SHP77 (cell line): ENCODE results near the gene FAM193B.
A peak's percentile ranks its signal among the peaks of the same experiment; 100 is the strongest.
"Not testable (repeated sequence)": the region's sequence is repeated elsewhere in the genome, so short reads cannot be mapped to it uniquely, and the experiment has no call there.

Experiments
- DNase-seq, 2 experiments: peaks; one replicate each; lab custom pipeline; 2025; lab: John Stamatoyannopoulos, UW

The FAM193B gene

GRCh38 chr5:177486256-177486655, 68.1 kb downstream of the FAM193B start:
- no peak for DNase-seq

DNA sequence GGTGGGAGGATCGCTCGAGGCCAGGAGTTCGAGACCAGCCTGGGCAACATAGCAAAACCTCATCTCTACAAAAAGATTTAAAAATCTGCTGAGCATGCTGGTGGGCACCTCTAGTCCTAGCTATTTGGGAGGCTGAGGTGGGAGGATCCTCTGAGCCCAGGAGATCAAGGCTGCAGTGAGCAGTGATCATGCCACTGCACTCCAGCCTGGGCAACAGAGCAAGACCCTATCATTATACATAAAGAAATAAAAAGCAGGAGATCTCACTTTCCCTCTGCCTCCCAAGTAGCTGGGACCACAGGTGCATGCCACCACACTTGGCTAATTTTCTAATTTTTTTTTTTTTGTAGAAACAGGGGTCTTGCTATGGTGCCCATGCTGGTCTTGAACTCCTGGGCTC, 68.6 kb downstream of the FAM193B start:
- DNase-seq, result not testable (repeated sequence)

GRCh38 chr5:177484902-177485549, 69.3 kb downstream of the FAM193B start:
- no peak for DNase-seq

DNA sequence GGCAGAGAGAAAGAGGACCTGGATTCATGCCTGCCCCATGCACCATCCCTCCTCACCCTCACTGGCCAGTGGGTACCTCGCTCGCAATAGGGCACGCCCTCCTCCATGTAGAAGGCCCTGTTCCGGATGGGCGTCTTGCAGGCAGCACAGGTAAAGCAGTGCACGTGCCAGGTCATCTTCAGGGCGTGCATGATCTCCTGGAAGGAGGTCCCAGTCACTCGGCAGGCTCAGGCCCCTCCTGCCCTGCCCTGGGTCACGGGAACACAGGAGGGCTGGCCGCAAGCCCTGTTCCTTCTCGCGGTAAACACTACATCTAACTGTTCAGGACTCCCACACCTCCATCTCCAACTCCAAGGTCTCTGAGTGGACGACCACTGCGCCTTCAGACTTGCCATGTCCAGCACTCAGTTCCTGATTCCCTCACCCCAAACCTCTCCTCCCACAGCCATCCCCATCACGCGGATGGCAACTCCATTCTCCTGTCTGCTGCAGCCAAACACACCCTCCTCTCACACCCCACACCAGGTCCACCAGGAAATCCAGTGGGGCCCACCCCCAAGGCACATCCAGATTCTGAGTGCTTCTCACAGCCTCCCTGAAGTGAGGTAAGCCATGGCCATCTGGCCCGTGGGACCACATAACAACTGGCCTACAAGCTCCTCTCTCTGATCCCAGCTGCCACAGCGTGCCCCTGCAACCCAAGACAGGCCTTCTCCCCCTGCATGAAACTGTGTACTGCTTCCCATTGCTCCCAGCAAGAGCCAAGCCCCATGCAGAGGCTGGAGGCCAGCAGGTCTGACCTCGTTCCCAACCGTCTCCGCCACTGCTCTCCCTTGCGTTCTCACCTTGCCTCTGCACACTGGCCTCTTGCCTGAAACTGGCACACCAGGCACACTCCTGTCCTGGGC, 70.1 kb downstream of the FAM193B start:
- DNase-seq, result no peak

DNA sequence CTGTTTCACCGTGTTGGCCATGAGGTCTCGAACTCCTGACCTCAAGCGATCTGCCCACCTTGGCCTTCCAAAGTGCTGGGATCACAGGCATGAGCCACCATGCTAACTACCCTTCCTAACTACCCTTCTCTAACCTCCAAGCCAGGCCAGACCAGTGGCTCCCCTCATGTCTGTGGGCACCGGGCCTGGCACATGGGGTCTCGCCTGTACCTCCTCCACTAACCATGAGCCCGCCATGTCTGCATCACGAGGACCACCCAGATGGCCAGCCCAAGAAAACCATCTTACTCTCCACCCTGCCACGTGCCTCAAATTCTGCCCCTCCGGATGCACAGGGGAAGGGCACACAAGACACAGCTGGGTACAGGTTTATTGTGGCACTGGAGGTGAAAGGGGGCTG, 71.3 kb downstream of the FAM193B start:
- no peak for DNase-seq

DNA sequence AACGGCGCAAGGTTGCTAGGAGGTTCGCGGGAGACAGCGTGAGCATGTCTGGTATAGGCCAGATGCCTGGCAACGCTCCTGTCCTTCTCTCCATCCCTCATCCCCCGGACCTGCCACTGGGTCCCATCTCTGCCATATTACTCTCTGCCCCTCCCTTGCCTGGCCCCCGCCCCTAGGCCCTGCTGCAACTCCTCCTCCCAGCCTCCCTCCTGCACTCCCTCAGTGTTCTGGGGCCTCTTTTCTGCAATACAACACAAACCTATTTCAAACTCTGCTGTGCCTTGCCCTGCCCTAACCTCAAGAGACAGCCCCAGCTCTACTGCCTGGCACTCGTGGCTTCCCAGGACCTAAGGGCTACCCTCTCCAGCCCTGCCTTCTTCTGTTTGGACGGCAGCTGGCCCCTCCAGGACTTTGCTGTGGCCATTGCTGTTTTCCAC, 72.0 kb downstream of the FAM193B start:
- no peak for DNase-seq

- peak; percentile 38 to 39 for DNase-seq
Observed at GRCh38 chr5:177479774-177480173, 74.6 kb downstream of the FAM193B start.

DNA sequence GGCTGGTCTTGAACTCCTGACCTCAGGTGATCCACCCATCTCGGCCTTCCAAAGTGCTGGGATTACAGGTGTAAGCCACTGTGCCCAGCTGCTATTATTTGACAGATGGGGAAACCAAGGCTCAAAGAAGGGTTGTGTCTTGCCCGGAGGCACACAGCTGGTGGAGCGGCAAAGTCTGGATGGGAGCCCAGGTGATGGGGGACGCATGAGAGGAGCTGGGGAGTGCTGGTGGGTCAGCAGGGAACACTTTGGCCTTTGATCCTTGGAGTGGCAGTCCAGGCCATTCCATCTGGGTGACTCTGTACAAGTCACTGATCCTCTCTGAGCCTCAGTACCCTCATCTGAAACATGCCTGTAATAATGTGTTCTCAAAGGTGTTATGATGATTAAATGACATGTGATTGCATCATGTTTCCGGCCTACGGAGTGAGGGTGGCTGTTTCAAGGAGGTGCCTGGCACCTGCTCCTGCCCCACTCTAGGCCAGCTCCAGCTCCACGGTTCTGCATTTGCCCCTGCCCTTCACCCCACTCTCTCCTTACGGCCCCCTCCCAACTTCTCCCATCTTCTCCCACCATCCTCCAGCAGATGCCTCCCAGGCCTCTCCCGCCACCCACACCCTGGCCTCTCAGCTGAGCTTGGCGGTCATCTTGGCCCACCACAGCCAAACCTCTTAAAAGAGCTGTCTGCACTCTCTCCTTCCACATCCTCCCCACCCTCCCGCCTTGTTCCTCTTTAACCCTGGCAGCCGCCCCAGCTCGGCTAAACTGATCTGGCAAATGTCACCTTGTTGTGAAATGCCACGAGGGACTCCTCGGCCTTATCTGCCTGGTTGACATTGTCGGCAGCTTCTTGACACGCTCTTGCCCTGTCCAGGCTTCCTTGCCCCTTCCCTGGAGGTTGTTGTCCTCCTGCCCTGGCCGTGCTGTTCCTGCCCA, 75.4 kb downstream of the FAM193B start:
- peak; percentile 52 to 64 for DNase-seq

DNA sequence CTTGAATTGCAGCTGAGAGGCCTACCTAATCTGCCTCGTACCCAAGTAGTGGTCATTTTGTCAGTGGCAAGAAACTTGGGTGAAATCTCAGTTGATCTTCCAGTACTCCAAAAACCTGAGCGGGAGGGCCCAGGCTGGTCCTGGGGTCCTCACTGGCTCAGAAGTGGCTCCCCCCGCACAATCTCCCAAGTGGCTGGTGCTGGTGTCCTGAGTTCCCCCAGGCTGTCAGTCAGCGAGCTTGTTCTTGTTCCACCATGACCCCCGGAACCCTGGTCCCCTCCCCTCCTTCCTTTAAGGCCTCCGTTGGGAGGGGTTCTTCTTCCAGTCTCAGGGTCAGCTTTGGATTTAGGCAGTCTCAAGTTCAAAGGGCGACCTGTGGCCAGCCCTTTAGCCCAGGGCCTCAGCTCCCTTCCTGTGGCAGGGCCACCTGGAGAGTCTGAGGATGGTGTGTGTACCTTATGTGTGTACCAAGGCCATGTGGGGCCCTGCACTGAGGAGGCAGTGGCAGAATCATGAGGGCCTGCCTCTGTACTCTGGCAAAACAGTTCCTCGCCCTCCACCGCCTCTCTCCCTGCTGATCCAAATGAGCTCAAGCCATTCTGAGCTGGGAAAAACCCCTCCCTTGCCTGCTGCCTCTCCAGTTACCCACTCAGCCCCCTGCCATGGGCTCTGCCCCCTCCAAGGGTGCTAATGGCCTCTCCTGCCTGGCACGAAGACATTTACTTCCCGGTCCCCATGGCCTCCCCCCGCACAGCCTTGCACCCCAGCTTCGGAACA, 76.5 kb downstream of the FAM193B start:
- DNase-seq, result no peak

- no peak for DNase-seq
Observed at GRCh38 chr5:177476531-177477233, 77.7 kb downstream of the FAM193B start.

DNA sequence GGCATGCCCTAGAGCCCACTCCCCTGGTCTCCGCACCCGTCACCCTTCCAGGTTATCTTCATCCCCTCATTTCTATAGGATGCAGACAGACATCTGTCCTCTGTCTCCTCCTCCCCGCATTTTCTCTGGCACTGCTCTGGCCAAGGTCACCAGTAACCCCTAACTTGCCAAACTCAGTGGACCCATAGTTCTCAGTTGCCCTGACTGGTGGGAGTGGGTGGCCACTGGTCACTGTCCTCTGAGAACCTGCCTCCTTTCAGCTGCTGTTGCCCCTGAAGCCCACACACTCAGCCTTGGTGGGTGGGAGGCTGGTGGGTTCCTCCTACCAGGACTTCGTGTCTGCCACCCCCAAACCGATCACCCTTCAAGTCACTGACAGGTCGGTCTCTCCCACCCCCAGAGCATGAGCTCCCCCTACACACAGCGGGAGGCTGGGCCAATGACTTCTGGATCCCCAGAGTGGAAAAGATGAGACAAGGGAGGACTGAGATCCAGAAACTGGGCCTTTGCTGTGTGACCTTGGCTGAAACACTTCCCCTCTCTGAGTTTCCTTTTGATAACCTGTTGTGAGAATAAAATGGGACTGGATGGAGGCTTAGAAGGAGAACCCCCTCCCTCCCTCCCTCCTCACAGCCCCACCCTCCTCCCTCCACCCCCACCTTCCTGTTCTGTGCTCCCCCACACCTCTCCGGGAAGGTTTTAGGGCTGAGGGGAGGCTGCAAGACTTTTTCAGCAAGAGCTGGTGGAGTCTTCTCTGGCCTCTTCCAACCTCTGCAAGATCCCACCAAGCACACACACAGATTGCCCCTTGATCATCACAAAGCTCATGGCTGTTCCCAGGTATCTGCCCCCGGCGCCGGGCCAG, 78.6 kb downstream of the FAM193B start:
- DNase-seq, result no peak

- no peak for DNase-seq
Observed at GRCh38 chr5:177474846-177475562, 79.4 kb downstream of the FAM193B start.

DNA sequence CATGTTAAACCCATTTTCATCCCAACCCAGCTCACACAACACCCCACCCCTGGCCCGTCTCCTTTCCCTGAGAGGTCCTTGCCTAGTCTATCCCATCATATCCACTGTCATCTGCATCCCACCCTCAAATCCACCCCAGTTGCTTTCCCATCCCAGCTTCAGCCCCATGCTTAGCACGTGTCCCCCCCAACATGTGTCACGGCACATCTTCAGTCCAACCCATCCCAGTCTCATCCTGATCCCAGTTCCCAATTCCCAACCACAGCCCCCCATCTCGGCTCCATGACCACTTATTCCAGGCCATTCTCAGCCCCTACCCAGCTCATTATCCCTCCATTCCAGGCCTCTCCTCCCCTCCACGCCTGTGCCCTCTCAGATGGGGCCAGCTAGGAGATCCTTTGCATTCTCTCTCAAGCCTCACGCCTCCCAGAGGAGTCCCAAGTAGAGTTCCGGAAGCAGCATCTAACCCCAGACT, 80.3 kb downstream of the FAM193B start:
- DNase-seq, result no peak

- peak in 1 of 2 experiments; percentile 44 for DNase-seq
Observed at GRCh38 chr5:177473443-177474001, 80.8 kb downstream of the FAM193B start, which contains the start of gene DBN1. Gene DBN1 (minus strand): TSS chr5:177473634. CDS start chr5:177473521, 113 bp downstream.

DNA sequence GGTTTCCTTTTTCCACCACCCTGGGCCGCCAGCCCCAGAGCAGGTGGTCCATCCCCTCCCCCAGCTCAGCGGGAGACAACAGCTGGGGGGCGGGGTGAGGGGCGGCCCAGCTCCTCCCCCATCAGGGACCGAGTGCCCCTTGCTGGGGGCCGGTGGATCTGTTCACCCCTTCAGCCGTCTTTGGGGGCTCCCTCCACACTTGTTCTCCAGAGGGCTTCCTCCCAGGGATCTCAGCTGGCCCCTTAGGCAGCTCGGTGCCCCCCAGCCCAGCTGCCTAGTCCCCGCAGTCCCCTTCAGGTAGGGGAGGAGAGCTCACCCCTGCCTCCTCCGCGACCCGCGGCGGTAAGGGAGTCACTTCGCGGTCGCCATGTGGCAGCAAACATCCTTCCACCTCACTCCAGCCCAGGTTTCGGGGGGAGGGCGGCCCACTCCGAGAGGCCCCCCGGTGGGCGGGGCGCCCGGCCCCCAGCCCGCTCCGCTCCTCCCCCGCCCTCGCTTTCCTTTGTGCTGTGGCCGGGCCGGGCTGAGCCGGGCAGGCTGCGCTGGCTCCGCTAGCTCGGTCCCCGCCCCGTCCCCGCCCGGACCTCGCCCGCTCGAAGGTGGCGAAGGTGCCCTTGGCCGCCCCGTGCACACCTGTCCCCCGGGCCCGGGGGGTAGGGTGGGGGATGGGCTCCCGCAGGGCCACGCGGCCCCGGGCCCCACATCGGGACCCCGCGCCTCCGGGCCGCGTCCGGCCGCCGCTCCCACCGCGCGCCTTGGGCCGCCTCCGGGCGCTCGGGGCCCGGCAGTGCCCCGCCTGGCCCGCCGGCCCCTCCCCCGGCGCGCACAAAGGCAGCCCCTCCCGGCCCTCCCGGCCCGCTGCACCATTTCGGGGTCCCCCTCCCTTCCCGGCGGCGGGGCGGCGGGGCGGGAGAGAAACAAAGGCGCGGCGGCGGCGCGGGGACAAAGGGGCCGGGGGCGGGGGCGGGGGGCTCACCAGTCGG, 81.6 kb downstream of the FAM193B start:
- DNase-seq, result peak in 1 of 2 experiments; percentile 48

- no peak for DNase-seq
Observed at GRCh38 chr5:177471610-177472356, 82.6 kb downstream of the FAM193B start.
